ENCODE results near the gene SLC12A4.
"Not testable (repeated sequence)": the region's sequence is repeated elsewhere in the genome, so short reads cannot be mapped to it uniquely, and the experiment has no call there.

SLC12A4 gene

DNA sequence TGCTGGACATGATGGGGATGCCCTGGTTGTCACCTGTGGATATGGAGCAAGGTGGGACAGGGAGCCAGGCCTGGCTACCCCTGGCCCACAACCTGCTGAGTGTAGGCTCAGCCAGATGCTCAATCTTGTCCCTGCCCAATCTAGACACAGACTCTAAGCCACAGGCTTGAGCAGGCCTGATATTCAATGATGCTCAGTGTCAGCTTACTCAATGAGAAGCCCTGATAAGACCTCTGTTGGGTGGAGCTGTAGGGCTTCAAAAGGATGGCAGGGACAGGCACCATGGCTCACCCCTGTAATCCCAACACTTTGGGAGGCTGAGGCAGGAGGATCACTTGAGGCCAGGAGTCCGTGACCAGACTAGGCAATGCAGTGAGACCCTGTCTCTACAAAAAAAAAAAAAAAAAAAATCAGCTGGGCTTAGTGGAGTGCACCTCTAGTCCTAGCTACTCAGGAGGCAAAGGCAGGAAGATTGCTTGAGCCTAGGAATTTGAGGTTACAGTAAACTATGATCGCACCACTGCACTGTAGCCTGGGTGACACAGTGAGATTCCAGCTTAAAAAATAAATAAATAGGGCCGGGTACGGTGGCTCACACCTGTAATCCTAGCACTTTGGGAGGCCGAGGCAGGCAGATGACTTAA lies 27.9 kb downstream of the SLC12A4 start:
- DNase-seq: no peak

GRCh38 chr16:67939507-67940445 lies 28.7 kb downstream of the SLC12A4 start:
- no peak for DNase-seq

DNA sequence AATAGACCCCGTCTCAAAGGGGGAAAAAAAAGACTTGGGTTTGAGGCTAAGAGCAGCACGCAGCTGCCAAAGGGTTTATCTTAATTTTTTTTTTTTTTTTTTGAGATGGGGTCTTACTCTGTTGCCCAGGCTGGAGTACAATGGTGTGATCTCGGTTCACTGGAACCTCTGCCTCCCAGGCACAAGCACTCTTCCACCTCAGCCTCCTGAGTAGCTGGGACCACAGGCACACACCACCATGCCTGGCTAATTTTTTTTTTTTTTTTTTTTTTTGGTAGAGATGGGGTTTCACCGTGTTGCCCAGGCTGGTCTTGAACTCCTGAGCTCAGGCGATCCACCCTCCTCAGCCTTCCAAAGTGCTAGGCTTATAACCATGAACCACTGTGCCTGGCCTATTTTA lies 30.7 kb downstream of the SLC12A4 start:
- DNase-seq: not testable (repeated sequence)

DNA sequence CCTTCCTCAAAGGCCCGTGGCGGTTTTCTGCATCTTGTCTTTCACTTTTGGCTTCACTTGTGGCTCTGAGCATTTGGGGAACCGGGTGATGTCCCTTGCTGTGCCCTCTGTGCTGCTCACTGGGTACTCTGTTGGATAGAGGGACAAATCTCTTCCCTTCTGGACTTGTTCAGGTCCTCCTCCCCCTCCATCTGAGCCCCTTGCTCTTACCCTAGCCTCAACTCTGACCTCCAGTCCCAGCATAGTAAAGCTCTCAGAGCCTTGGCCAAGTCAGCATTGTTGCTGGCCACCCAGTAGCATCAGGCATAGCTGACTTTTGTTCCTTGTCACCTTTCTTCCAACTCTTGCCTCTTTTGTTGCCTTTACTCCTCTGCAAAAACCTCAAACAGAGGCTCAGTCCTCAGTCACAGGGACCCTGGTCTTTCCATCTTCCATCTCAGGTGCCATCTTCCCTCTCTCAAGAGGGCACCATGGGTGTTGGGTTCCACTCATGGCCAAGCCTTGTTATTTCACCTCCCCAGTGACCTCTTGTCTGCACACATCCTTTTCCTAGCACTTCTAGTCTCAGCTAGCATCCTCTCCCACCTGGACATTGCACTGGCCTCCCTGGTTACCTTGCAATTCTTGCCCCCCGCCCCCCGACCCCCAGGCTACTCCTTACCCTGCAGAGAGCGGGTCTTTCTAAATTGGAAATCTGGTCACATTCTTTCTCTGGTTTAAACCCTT lies 31.4 kb downstream of the SLC12A4 start:
- DNase-seq: no peak

DNA sequence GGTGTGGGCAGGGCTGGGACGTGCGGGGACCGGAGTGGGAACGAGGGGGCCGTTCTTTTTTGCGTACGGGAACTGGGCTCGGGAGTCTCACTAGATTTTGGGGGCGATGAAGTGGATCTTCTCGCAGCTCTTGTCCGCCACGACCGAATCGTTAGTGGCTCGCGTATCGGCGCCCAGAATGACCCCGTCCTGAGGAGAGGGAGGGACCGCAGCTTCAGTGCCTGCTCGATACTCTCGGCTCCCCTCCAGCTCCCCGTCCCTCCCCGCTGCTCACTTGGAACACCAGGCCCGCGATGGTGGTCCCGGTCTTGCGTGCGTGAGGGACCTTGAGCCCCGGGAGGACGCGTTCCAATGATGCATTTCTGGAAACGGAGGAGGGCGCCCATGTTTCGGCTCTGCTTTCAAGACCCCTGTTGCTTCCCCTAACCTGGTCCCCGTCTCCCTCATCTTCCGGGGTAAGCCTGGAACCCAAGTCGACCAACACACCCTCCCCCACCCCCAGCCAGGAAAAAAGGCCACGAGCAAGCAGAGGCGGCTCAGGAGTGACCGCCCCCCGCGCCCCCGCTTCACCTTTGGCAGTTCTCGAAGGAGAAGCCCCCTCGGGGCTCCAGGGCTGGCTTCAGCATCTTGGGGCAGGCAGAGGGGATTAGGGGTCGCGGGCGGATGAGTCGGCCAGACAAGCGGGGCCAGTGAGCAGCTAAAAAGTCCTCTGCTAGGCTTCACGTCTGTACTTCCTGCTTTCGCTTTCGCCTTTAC lies 32.1 kb downstream of the SLC12A4 start, which contains the start of gene PSMB10:
Gene PSMB10, minus strand, starts transcription at position 727 of the 756 bp plus-strand sequence. Its CDS starts 101 bp downstream, at position 626.
- DNase-seq: peak in 1 of 2 experiments; percentile 17

GRCh38 chr16:67935402-67936123 lies 32.9 kb downstream of the SLC12A4 start:
- DNase-seq: peak; percentile 96 to 97

GRCh38 chr16:67935101-67935401 lies 33.4 kb downstream of the SLC12A4 start:
- DNase-seq: no peak

DNA sequence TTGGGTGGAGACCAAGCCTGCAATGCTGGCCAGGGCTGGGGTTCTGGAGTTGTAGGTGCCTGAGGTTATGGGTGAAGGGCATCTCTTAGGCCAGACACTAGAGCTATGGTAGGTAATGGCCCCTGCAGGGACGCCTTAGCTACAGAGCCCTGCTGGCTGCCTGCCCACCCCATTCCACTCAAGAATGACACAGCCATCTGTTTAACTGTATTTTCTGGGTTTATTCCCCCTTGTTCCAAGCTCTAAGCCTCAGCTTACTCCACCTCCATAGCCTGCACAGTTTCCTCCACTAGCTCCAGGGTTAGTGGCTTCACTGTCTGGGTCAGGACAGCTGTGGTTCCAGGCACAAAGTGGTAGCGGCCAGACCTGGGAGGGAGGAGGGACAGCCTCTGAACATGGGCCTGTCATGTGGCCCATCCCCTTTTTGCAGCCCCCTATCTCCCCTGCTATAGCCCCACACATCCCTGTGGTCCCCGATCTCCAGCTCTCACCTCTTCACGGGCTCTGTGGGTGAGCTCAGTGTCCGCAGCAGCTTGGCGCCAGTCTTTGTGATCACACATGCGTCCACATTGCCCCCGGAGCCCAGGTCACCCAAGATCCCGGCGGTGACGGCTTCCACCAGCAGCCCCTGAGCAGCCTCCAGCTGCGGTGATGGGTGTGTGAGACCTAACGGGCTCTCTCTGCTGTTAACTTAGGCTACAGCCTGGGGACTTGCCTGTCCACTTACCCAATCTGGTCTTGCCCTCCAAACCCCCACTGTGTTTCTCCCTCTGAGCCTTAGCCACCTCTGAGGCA lies 33.9 kb downstream of the SLC12A4 start:
- peak in 1 of 2 experiments; percentile 12 for DNase-seq

GRCh38 chr16:67933805-67934204 lies 34.6 kb downstream of the SLC12A4 start:
- DNase-seq: no peak

GRCh38 chr16:67932462-67932840 lies 36.0 kb downstream of the SLC12A4 start:
- no peak for DNase-seq

DNA sequence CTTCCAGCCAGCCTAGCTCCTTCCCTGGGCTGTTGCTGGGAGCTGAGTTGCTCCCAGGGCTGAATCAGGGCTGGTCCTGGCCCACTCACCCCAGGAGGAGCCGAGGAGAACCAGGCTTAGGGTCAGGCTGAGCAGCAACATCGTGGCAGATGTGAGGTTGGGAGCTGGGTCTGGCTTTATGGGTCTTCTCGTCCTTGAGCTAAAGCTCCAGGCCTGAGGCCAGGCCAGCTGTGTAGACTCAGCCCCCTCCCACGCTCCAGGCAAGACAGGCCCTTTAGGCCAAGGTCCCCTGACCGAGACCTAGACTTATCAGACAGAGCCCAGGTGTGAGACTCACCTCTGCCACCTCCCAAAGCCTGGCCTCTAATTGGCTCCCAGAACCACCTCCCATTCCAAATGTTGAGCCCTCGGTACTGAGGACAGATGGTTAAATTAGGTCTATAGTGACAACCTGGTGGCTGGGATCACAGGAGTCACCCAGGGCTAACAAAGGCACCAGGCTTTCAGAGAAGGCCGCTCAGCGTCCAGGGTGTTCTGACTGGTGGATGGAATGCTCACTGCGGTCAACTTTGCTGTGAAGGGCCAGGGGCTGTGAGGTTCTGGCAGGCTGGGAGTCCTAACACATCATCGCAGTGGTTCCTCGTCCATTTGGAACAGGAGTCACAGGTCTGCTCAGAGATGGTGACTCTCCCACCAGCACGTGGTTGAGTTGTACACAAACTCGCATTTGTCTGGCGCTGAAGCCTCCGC lies 36.5 kb downstream of the SLC12A4 start, which contains the start of gene CTRL:
Gene CTRL, minus strand, starts transcription at position 151 of the 750 bp plus-strand sequence. Its CDS starts 10 bp downstream, at position 141.
- no peak for DNase-seq

GRCh38 chr16:67930678-67931211 lies 37.7 kb downstream of the SLC12A4 start:
- DNase-seq: no peak

GRCh38 chr16:67930191-67930590 lies 38.2 kb downstream of the SLC12A4 start:
- DNase-seq: no peak

GRCh38 chr16:67928561-67929364 lies 39.7 kb downstream of the SLC12A4 start:
- peak; percentile 42 to 55 for DNase-seq

DNA sequence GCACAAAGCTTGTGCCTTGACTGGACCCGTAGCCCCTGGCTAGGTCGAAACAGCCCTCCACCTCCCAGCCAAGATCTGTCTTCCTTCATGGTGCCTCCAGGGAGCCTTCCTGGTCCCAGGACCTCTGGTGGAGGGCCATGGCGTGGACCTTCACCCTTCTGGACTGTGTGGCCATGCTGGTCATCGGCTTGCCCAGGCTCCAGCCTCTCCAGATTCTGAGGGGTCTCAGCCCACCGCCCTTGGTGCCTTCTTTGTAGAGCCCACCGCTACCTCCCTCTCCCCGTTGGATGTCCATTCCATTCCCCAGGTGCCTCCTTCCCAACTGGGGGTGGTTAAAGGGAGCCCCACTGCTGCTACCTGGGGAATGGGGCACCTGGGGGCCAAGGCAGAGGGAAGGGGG lies 40.3 kb downstream of the SLC12A4 start:
- no peak for DNase-seq

DNA sequence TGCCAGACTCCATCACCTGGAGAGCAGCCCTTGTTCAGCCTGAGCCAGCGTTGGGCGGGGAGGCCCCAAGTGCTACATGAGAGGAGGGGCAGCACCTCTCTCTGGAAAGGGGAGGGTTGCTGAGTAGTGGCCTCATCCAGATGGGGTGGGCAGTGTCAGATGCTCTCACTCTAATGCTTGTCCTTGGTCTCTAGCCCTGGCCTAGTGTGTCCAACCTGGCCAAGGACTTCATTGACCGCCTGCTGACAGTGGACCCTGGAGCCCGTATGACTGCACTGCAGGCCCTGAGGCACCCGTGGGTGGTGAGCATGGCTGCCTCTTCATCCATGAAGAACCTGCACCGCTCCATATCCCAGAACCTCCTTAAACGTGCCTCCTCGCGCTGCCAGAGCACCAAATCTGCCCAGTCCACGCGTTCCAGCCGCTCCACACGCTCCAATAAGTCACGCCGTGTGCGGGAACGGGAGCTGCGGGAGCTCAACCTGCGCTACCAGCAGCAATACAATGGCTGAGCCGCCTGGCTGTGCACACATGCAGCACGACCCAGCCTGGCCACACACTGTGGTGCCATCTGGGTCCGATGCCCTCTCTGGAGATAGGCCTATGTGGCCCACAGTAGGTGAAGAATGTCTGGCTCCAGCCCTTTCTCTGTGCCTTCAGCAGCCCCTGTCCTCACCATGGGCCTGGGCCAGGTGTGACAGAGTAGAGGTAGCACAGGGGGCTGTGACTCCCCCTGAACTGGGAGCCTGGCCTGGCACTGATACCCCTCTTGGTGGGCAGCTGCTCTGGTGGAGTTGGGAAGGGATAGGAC lies 41.1 kb downstream of the SLC12A4 start:
- DNase-seq: no peak

DNA sequence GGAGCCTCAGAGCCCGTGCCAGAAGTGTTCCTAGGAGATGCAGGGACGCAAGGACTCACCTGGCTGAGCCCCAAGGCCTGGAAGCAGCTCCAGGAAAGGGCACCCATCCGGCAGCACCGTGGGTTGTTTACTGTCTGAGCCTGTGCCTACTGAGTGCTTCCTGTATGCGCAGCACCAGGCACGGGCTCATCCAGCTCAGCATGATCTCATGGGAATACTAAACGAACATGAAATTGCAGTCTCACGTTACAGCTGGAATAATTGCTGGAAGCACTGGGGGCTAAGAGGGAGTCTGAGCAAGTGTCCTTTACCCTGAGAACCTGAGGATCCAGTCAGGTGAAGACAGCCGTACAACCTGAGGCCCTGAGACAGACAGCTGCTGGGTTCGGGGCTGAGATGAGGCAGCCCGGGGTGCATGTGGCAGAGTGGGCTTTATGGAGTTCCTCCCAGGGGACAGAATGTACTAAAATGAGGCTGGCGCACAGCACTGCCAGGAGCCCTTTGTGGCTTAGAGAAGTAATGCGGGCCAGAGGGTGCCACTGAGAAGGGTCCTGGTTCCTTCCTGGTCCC lies 42.2 kb downstream of the SLC12A4 start:
- DNase-seq: peak; percentile 57 to 73
